ENCODE measurements around the gene XYLB.

- no peak for TF ChIP-seq EZH2 (IDR thresholded peaks at IDR 0.05; ENCODE audit: borderline replicate concordance, low read length)
- no peak for TF ChIP-seq CTCF (conservative IDR thresholded peaks at IDR 0.05 in 1 of 2, IDR thresholded peaks at IDR 0.05 in 1 of 2; ENCODE audit: extremely low read depth in 1 of 2, insufficient read depth in 1 of 2, low read depth in 1 of 2, low read length in 2 of 2)
These were observed 24.3 kb downstream of the XYLB start for GRCh38 chr3:38370861-38371260.
